IPS-18a (cell line): ENCODE results near the gene TF.
"Not testable (repeated sequence)": the region's sequence is repeated elsewhere in the genome, so short reads cannot be mapped to it uniquely, and the experiment has no call there.

ENCODE experiments used
- H3K27ac ChIP-seq: one replicate; pipeline ENCODE4 v1.5.1; 2013; ENCODE audit warnings: low read length
- H3K27me3 ChIP-seq: one replicate; pipeline ENCODE4 v1.6.1; 2013; ENCODE audit warnings: mild to moderate bottlenecking, low read length; ENCODE audit not compliant: control insufficient read depth, insufficient read depth
- H3K36me3 ChIP-seq: one replicate; pipeline ENCODE4 v1.6.1; 2013; ENCODE audit warnings: low read depth, low read length; ENCODE audit not compliant: control insufficient read depth
- H3K4me1 ChIP-seq: one replicate; pipeline ENCODE4 v1.6.1; 2013; ENCODE audit warnings: low read depth, low read length; ENCODE audit not compliant: control insufficient read depth
- H3K4me3 ChIP-seq: one replicate; pipeline ENCODE4 v1.5.1; 2013; ENCODE audit warnings: low read length
- H3K9ac ChIP-seq: one replicate; pipeline ENCODE4 v1.6.1; 2013; ENCODE audit warnings: mild to moderate bottlenecking, low read length, moderate library complexity
- H3K9me3 ChIP-seq: one replicate; pipeline ENCODE4 v1.6.1; 2013; ENCODE audit warnings: low read depth, low read length; ENCODE audit not compliant: control insufficient read depth

Gene TF

GRCh38 chr3:133775835-133776234, 29.6 kb downstream of the TF start:
- H3K9ac ChIP-seq: no peak overlapping the region
- H3K27me3 ChIP-seq: no peaks in the 10 kb centered on the region
- no peaks in the 10 kb centered on the region for H3K9me3 ChIP-seq
- no peak overlapping the region for H3K4me3 ChIP-seq
- no peak overlapping the region for H3K27ac ChIP-seq
- H3K4me1 ChIP-seq: peaks cover 3% of the 10 kb centered on the region
- H3K36me3 ChIP-seq: no peaks in the 10 kb centered on the region

GRCh38 chr3:133776794-133777438, 30.7 kb downstream of the TF start:
- Histone ChIP-seq H3K36me3 (no peaks in the 10 kb centered on the region), H3K4me3 (no peak overlapping the region), H3K9ac (no peak overlapping the region), H3K9me3 (no peaks in the 10 kb centered on the region), H3K27me3 (no peaks in the 10 kb centered on the region), H3K27ac (no peak overlapping the region), H3K4me1 (peaks cover 3% of the 10 kb centered on the region)

GRCh38 chr3:133777807-133778568, 31.8 kb downstream of the TF start:
- Histone ChIP-seq H3K9me3 (no peaks in the 10 kb centered on the region), H3K36me3 (no peaks in the 10 kb centered on the region), H3K4me3 (no peak overlapping the region), H3K9ac (no peak overlapping the region), H3K4me1 (peaks cover 3% of the 10 kb centered on the region), H3K27me3 (no peaks in the 10 kb centered on the region), H3K27ac (no peak overlapping the region)

GRCh38 chr3:133779626-133780203, 33.5 kb downstream of the TF start:
- no peaks in the 10 kb centered on the region for H3K9me3 ChIP-seq

GRCh38 chr3:133780756-133781155, 34.6 kb downstream of the TF start:
- not testable (repeated sequence) for H3K9ac ChIP-seq, H3K27me3 ChIP-seq, H3K4me1 ChIP-seq, H3K9me3 ChIP-seq, H3K4me3 ChIP-seq, H3K36me3 ChIP-seq, H3K27ac ChIP-seq

More at GRCh38 chr3:133779626-133780203, 33.5 kb downstream of the TF start:
- H3K27me3 ChIP-seq: no peaks in the 10 kb centered on the region
- H3K9ac ChIP-seq: no peak overlapping the region
- no peak overlapping the region for H3K27ac ChIP-seq
- peaks cover 3% of the 10 kb centered on the region for H3K4me1 ChIP-seq
- no peak overlapping the region for H3K4me3 ChIP-seq
- H3K36me3 ChIP-seq: no peaks in the 10 kb centered on the region

GRCh38 chr3:133781570-133781969, 35.4 kb downstream of the TF start:
- Histone ChIP-seq H3K9me3 (no peaks in the 10 kb centered on the region), H3K27ac (no peak overlapping the region), H3K9ac (no peak overlapping the region), H3K4me3 (no peak overlapping the region), H3K27me3 (no peaks in the 10 kb centered on the region), H3K4me1 (peaks cover 3% of the 10 kb centered on the region), H3K36me3 (no peaks in the 10 kb centered on the region)

- no peak overlapping the region for H3K4me3 ChIP-seq
- H3K9me3 ChIP-seq: no peaks in the 10 kb centered on the region
- H3K9ac ChIP-seq: no peak overlapping the region
- no peaks in the 10 kb centered on the region for H3K36me3 ChIP-seq
- H3K4me1 ChIP-seq: peaks cover 3% of the 10 kb centered on the region
- H3K27ac ChIP-seq: no peak overlapping the region
- no peaks in the 10 kb centered on the region for H3K27me3 ChIP-seq
Measured at GRCh38 chr3:133782454-133782853, 36.3 kb downstream of the TF start.

- no peaks in the 10 kb centered on the region for H3K9me3 ChIP-seq
- H3K27ac ChIP-seq: no peak overlapping the region
- H3K4me1 ChIP-seq: no peaks in the 10 kb centered on the region
- no peak overlapping the region for H3K9ac ChIP-seq
- no peaks in the 10 kb centered on the region for H3K27me3 ChIP-seq
- no peaks in the 10 kb centered on the region for H3K36me3 ChIP-seq
- no peak overlapping the region for H3K4me3 ChIP-seq
Measured at GRCh38 chr3:133783762-133784161, 37.6 kb downstream of the TF start.

GRCh38 chr3:133788024-133788423, 41.8 kb downstream of the TF start:
- no peak overlapping the region for H3K9ac ChIP-seq
- H3K9me3 ChIP-seq: peaks cover 20% of the 10 kb centered on the region

GRCh38 chr3:133792171-133792763, 46.1 kb downstream of the TF start:
- Histone ChIP-seq H3K4me3 (no peak overlapping the region), H3K4me1 (no peaks in the 10 kb centered on the region), H3K27ac (no peak overlapping the region), H3K9me3 (peaks cover 25% of the 10 kb centered on the region), H3K36me3 (no peaks in the 10 kb centered on the region), H3K9ac (no peak overlapping the region), H3K27me3 (no peaks in the 10 kb centered on the region)

More at GRCh38 chr3:133788024-133788423, 41.8 kb downstream of the TF start:
- Histone ChIP-seq H3K4me3 (no peak overlapping the region), H3K27me3 (no peaks in the 10 kb centered on the region), H3K4me1 (no peaks in the 10 kb centered on the region), H3K27ac (no peak overlapping the region), H3K36me3 (no peaks in the 10 kb centered on the region)

- Histone ChIP-seq H3K4me1 (no peaks in the 10 kb centered on the region), H3K27me3 (no peaks in the 10 kb centered on the region), H3K9me3 (peaks cover 9% of the 10 kb centered on the region), H3K36me3 (no peaks in the 10 kb centered on the region), H3K9ac (no peak overlapping the region), H3K27ac (no peak overlapping the region), H3K4me3 (no peak overlapping the region)
Measured at GRCh38 chr3:133797396-133798105, 51.4 kb downstream of the TF start.
